ENCODE measurements around the gene SLC23A1.

Gene SLC23A1

DNA sequence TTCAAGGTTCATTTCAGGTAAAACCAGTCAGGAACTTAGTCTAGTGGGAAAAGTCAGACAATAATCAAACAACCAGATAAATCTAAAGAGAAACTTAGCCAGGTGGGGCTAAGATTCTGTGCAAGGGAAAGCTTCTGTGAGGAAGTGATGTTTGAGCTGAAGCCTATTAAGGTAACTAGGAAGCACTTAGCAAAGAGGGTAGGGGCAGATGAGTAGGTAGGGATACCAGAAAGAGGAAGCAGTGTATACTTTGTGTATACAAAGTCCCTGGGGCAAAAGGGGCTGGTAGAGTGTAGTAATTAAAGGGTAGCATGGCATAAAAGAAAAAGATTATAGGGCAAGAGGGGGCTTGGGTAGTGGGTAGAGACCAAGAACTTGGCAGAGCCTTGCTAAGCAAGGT, 24.4 kb upstream of the SLC23A1 start:
- TF ChIP-seq, protein P1, sequence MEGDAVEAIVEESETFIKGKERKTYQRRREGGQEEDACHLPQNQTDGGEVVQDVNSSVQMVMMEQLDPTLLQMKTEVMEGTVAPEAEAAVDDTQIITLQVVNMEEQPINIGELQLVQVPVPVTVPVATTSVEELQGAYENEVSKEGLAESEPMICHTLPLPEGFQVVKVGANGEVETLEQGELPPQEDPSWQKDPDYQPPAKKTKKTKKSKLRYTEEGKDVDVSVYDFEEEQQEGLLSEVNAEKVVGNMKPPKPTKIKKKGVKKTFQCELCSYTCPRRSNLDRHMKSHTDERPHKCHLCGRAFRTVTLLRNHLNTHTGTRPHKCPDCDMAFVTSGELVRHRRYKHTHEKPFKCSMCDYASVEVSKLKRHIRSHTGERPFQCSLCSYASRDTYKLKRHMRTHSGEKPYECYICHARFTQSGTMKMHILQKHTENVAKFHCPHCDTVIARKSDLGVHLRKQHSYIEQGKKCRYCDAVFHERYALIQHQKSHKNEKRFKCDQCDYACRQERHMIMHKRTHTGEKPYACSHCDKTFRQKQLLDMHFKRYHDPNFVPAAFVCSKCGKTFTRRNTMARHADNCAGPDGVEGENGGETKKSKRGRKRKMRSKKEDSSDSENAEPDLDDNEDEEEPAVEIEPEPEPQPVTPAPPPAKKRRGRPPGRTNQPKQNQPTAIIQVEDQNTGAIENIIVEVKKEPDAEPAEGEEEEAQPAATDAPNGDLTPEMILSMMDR (IDR thresholded peaks at IDR 0.05), result no peak
- Histone ChIP-seq H3K4me3 (no peak overlapping the region), H3K27ac (no peak overlapping the region)
- DNase-seq (ENCODE audit: low spot score), result no peak

DNA sequence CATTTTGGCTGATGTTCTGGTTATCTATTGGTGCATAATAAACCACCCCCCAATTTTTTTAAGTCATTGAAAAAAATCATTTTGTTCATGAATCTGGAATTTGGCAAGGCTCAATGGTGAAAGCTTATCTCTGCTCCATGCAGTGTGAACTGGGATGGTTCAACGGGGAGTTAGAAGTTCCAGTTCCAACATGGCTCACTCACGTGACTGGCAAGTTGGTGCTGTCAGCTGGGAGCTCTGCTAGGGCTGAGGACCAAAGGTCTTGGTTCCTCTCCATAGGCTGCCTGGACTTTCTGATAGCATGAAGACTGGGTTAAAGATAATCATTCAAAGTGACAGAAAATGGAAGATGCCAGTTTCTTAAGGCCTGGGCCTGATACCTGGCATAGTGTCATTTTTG, 23.9 kb upstream of the SLC23A1 start:
- no peak for DNase-seq (ENCODE audit: low spot score)
- Histone ChIP-seq H3K27ac (no peak overlapping the region), H3K4me3 (no peak overlapping the region)
- TF ChIP-seq, protein P1 (IDR thresholded peaks at IDR 0.05), result no peak

DNA sequence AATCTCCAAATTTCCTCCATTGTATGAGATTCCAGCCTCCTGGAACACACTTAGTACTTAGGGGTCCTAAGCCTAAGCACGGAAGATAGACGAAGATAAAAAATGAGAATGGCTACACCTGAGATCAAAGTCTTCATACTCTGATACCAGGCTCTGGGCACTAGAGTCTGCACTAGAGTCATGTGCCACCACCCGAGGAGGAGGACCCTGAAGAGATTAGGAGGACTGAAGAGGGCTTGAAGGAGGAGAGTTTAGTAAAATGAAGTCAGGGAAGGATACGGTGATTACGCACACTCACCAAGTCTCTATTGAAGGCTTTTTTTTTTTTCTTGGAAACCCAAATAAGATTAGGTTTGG, 21.4 kb upstream of the SLC23A1 start:
- Histone ChIP-seq H3K4me3 (peak overlapping the region; percentile 77), H3K27ac (peak overlapping the region; percentile 58 to 98)
- no peak for DNase-seq (ENCODE audit: low spot score)
- TF ChIP-seq, protein P1 (IDR thresholded peaks at IDR 0.05), result no peak

DNA sequence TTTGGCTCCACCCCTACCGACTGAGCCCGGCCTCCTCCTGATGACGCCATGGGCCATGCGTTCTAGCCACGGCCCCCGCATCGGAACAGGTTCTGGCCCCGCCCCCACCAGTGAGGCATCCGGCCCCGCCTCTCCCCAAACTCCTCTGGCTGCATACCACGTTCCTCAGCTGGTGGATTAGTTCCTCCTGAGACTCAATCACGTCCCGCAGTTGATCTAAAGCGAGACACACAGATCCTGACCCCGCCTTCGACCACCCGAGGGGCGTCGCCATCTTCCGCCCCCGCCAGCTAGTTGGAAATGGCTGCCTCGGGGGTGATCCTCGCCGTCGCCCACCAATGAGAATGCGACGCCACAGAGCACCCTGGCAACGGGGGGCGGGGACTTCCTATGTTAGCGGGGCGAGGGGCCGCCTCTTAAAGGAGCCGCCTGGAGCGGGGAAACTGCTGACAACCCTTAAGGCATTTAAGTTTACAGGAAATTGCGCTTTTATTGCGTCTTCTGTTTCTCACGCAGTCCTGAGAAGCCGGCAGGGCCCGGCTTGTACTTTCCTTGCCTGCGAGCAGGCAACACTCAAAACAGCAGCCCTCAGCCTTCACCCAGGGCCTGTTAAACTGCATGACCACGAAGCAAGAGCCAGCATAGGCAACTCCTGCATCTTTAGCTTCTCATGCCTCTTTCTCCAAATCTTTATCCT, 20.8 kb upstream of the SLC23A1 start, which contains the start of gene SPATA24:
TSS of gene SPATA24 (minus strand) at position 303 of the 697 bp plus-strand sequence. CDS start at position 274, 29 bp downstream.
- TF ChIP-seq, protein P1 (IDR thresholded peaks at IDR 0.05), result no peak
- Histone ChIP-seq H3K4me3 (peak within 1 kb of the TSS; percentile 77), H3K27ac (peak within 1 kb of the TSS; percentile 58 to 98)
- DNase-seq (ENCODE audit: low spot score), result peak; percentile 98

DNA sequence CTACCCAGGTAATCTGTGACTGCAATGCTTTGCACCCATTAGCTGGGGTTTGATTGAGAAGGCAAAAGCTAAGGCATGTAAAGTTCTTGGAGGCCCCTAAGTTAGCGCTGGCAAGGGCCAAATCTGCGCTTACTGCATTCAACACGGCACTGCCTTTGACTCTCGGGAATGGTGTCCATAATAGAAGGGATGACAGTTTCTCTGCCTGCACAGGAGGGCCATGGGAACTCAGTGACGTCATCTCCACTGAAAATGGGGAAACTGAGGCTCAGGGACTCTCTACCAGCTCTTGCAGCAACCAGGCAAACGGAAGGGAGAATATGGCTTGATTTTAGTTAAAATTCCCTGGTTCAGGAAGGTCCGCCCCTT, 20.3 kb upstream of the SLC23A1 start:
- TF ChIP-seq, protein P1 (IDR thresholded peaks at IDR 0.05), result no peak
- DNase-seq (ENCODE audit: low spot score), result no peak
- peak overlapping the region; percentile 58 to 98 for H3K27ac ChIP-seq

DNA sequence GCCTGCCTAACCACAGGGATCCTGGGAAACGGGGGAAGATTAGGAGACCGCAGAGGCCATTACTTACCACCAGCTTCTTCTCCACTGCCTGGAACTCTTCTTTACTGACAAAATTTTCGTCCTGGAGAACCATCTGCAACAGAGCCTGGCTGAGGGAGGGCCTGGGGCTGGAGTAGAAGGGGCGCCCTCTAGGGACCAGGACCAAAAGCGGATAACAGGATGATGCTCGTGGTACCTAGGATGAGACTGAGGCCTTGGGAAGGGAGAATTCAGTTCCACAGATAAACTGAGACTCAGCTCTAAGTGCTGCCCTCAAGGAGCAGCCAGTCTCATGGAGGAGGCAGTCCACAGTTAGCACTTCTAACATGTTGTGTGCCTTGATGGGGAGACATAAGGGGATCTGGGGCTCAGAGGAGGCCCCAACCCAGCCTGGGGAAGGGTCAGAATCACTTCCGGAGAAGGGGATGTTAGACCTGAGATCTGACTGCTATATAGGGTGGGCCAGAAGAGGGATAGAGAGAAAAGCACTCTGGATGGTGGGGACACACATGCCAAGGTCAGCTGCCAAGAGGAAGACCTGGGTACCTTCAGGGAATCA, 19.6 kb upstream of the SLC23A1 start:
- TF ChIP-seq, protein P1 (IDR thresholded peaks at IDR 0.05), result no peak
- no peak for DNase-seq (ENCODE audit: low spot score)
- H3K27ac ChIP-seq, result peak overlapping the region in 1 of 2 donors; percentile 98
- peak overlapping the region; percentile 77 for H3K4me3 ChIP-seq

More for the DNA sequence above, 20.3 kb upstream of the SLC23A1 start:
- H3K4me3 ChIP-seq, result peak overlapping the region; percentile 77

DNA sequence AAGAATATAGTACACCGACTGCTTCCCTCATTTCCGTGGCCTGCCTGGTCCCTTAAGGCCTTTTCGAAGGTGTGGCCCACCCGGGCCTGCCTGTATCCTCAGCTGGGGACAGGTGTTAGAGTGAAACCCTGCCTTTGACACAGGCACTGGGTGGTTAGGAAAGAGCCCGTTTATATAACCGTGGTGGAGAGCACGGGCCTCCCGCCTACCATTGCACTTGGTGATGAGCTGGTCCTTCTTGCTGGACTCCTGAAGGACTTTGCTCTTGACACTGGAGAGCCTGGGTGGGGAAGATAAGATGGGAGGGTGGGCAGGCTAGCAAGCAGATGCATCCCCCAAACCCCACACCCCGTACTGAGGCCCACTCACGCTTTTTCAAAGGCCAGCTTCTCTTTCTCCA, 18.4 kb upstream of the SLC23A1 start:
- no peak overlapping the region for H3K4me3 ChIP-seq
- H3K27ac ChIP-seq, result no peak overlapping the region
- TF ChIP-seq, protein P1 (IDR thresholded peaks at IDR 0.05), result no peak
- DNase-seq (ENCODE audit: low spot score), result no peak

Data from coronary artery (tissue), 2 donors.